Upper lobe of left lung (tissue), 6 donors: ENCODE measurements around the gene CNTNAP2. TPM values are rescaled to one million over a fixed set of nuclear protein-coding genes. Genes with fewer than 3 reads are reported as not detected.

Experiments used
- ATAC-seq, 2 donors: fragments of 200-7000 bp; cut with Tn5 transposase; one replicate each; pipeline ENCODE4 v1.9.1; 2022; ENCODE audit warnings: mild to moderate bottlenecking in 2 of 2, moderate library complexity in 2 of 2; ENCODE audit not compliant: low FRiP score in 2 of 2
- DNase-seq, 2 donors: peaks; one replicate each; pipeline ENCODE4 v3.0.0-alpha.2; 2019 to 2020
- H3K27ac ChIP-seq, 4 donors: fragments of 200-600 bp; sonication (generic); one replicate each; pipeline ENCODE4 v1.5.1; 2016 to 2019
- H3K27me3 ChIP-seq, 4 donors: fragments of 200-600 bp; sonication (generic); one replicate each; pipeline ENCODE4 v1.5.1; 2017 to 2019
- H3K36me3 ChIP-seq, 4 donors: fragments of 200-600 bp; sonication (generic); one replicate each; pipeline ENCODE4 v1.5.1; 2016 to 2019
- H3K4me1 ChIP-seq, 4 donors: fragments of 200-600 bp; sonication (generic); one replicate each; pipeline ENCODE4 v1.5.1; 2018 to 2019
- H3K4me3 ChIP-seq, 4 donors: fragments of 200-600 bp; sonication (generic); one replicate each; pipeline ENCODE4 v1.5.1; 2017 to 2019; ENCODE audit warnings: mild to moderate bottlenecking in 2 of 4, moderate library complexity in 1 of 4
- H3K9me3 ChIP-seq, 4 donors: fragments of 200-600 bp; sonication (generic); one replicate each; pipeline ENCODE4 v1.5.1; 2018 to 2019
- CTCF ChIP-seq, 6 experiments: fragments of 450-650 bp in 4 of 6; fragments of 200-600 bp in 2 of 6; sonication (generic) in 2 of 6; IDR thresholded peaks; one replicate each; pipeline ENCODE4 v1.5.1; 2016 to 2019; ENCODE audit warnings: antibody characterized with exemption in 6 of 6
- EP300 ChIP-seq, 4 donors: sonication (generic); formaldehyde crosslinking; IDR thresholded peaks; one replicate each; pipeline ENCODE4 v1.5.1; 2017; ENCODE audit warnings: antibody characterized with exemption in 4 of 4, control low read depth in 2 of 4
- POLR2A ChIP-seq, 4 donors: fragments of 450-650 bp; IDR thresholded peaks; one replicate each; pipeline ENCODE4 v1.5.1; 2016 to 2017; ENCODE audit warnings: antibody characterized with exemption in 4 of 4, mild to moderate bottlenecking in 2 of 4
- POLR2AphosphoS5 ChIP-seq, 2 donors: sonication (generic); formaldehyde crosslinking; IDR thresholded peaks; one replicate each; pipeline ENCODE4 v1.5.1; 2017; ENCODE audit warnings: antibody characterized with exemption in 2 of 2
- WGBS, 2 donors: methylation state at CpG; one replicate each; pipeline ENCODE4 v1.1.5; 2017 to 2018; 5-methylcytosine and 5-hydroxymethylcytosine counted together
- total RNA-seq, 6 donors: library from RNA; depleted of rRNA in 4 of 6; stranded (reverse); fragments of >200 nt in 4 of 6; gene quantifications; one replicate each; pipeline versions ENCODE4 v1.1.0 to v1.2.1, GENCODE V29; 2016 to 2021
- donor health status: DM: no; HTN: no; CAD: no; lungs with moderate emphysema.
- donor health status: DM: no; HTN: yes; CAD: no; lungs with severe emphysema.

Gene CNTNAP2
- total RNA-seq, 6 donors from 2014 or later: 0.06 to 1.0 (median 0.37) TPM

DNA sequence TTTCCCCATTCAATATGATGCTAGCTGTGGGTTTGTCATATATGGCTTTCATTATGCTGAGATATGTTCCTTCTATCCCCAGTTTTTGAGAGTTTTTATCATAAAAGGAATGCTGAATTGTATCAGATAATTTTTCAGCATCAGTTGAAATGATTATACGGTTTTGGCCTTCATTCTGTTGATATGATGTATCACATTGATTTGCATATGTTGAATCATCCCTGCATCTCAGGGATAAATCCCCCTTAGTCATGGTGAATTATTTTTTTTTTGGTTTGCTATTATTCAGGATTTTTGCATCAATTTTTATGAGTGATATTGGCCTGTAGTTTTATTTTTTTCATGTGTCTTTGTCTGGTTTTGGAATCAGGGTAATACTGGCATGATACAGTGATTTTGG is 1321.6 kb downstream of the CNTNAP2 start:
- ATAC-seq (no peak), DNase-seq (no peak)
- H3K36me3 ChIP-seq: no peaks in the 10 kb centered on the region
- TF ChIP-seq CTCF (IDR thresholded peaks at IDR 0.05) (no peak), POLR2AphosphoS5 (IDR thresholded peaks at IDR 0.05) (no peak), EP300 (IDR thresholded peaks at IDR 0.05) (no peak), POLR2A (IDR thresholded peaks at IDR 0.05) (no peak)
- H3K4me1 ChIP-seq: no peaks in the 10 kb centered on the region
- peaks cover 0 to 4% (median 0%) of the 10 kb centered on the region in 4 donors for H3K9me3 ChIP-seq
- H3K27ac ChIP-seq: no peak overlapping the region
- H3K4me3 ChIP-seq: no peak overlapping the region
- 79 to 81% methylated on average over 1 of the region's 1 CpG for WGBS, 2 donors
- no peaks in the 10 kb centered on the region for H3K27me3 ChIP-seq

DNA sequence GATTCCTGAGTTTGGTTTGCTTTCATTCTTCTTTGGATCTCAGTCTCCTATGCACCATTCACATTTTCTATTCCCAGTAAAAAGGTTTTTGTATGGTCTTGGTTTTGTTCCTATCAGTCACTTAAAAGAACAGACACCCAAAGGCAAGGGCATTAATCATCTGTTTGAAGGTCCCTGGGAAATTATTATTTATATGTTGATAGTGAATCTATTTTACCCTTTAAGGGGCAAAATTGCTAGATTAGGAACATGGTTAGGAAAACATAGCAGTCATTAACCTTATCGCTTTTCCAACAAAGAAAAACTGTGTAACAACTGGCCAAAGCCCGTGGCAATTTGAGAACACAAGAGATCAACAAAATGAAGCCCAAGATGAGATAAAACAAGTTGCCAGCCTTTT is 1327.3 kb downstream of the CNTNAP2 start:
- Histone ChIP-seq H3K4me3 (no peak overlapping the region), H3K36me3 (no peaks in the 10 kb centered on the region), H3K27ac (no peak overlapping the region), H3K9me3 (peaks cover 0 to 5% (median 0%) of the 10 kb centered on the region in 4 donors), H3K27me3 (no peaks in the 10 kb centered on the region), H3K4me1 (no peaks in the 10 kb centered on the region)
- TF ChIP-seq CTCF (IDR thresholded peaks at IDR 0.05): no peak
- TF ChIP-seq EP300 (IDR thresholded peaks at IDR 0.05): no peak
- no peak for TF ChIP-seq POLR2A (IDR thresholded peaks at IDR 0.05)
- ATAC-seq (no peak), DNase-seq (no peak)
- WGBS, 2 donors: 67 to 69% methylated on average over 2 of the region's 2 CpGs

DNA sequence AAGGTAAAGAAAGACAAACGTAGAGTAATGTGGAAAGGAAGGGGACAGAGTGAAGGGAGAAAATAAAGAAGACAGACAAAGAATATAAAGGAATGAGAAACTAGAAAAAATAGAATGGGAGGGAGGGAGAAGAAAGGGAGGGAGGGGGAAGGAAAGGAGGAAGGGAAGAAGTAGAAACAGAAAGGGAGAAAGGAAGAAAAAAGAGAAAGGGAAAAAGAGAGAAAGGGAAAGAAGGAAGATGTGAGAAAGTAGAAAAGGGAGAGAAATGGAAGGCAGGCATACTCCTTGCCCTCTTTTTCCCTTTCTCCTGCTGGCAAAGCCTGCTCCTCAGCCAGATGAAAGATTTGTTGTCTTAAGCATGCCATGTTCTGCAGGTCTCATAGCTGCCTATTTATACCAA is 1336.2 kb downstream of the CNTNAP2 start:
- DNase-seq: no peak
- H3K9me3 ChIP-seq: no peaks in the 10 kb centered on the region
- WGBS, 2 donors: 67 to 68% methylated on average over 1 of the region's 1 CpG
- no peaks in the 10 kb centered on the region for H3K27me3 ChIP-seq
- no peaks in the 10 kb centered on the region for H3K36me3 ChIP-seq
- no peak overlapping the region for H3K27ac ChIP-seq
- H3K4me1 ChIP-seq: no peaks in the 10 kb centered on the region
- ATAC-seq: no peak
- H3K4me3 ChIP-seq: no peak overlapping the region
- TF ChIP-seq EP300 (IDR thresholded peaks at IDR 0.05) (no peak), POLR2AphosphoS5 (IDR thresholded peaks at IDR 0.05) (no peak), CTCF (IDR thresholded peaks at IDR 0.05) (no peak), POLR2A (IDR thresholded peaks at IDR 0.05) (no peak)

- Histone ChIP-seq H3K4me3 (no peak overlapping the region), H3K4me1 (no peaks in the 10 kb centered on the region), H3K36me3 (no peaks in the 10 kb centered on the region), H3K9me3 (no peaks in the 10 kb centered on the region), H3K27me3 (no peaks in the 10 kb centered on the region), H3K27ac (no peak overlapping the region)
- TF ChIP-seq EP300 (IDR thresholded peaks at IDR 0.05) (no peak), POLR2A (IDR thresholded peaks at IDR 0.05) (no peak), CTCF (IDR thresholded peaks at IDR 0.05) (no peak), POLR2AphosphoS5 (IDR thresholded peaks at IDR 0.05) (no peak)
- no peak for DNase-seq
- WGBS, 2 donors: 97 to 98% methylated on average over 2 of the region's 2 CpGs
- ATAC-seq: no peak
These were observed 1348.6 kb downstream of the CNTNAP2 start for GRCh38 chr7:147465223-147465622.

DNA sequence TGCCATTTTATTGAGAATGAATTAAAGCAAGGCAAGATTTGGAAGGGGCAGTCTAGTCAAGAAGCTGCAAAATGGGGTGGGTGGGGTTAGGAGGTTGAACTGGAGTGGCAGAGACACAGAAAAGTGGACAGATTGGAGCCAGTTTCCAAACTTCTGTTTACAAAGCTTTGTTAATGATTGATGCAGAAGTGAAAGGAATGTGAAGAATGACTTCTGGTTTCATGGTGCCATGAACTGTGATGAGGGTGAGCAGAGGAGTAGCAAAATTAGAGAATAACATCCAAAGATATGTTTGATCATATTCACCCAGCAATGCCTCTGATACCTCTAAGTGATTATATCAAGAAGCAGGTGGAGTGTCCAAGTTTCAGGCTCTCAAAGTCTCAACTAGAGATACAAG is 1356.0 kb downstream of the CNTNAP2 start:
- ATAC-seq (no peak), DNase-seq (no peak)
- no peaks in the 10 kb centered on the region for H3K9me3 ChIP-seq
- no peaks in the 10 kb centered on the region for H3K36me3 ChIP-seq
- no peak for TF ChIP-seq CTCF (IDR thresholded peaks at IDR 0.05)
- TF ChIP-seq POLR2AphosphoS5 (IDR thresholded peaks at IDR 0.05): no peak
- TF ChIP-seq POLR2A (IDR thresholded peaks at IDR 0.05): no peak
- no peak for TF ChIP-seq EP300 (IDR thresholded peaks at IDR 0.05)
- H3K27me3 ChIP-seq: no peaks in the 10 kb centered on the region
- H3K4me1 ChIP-seq: no peaks in the 10 kb centered on the region
- no peak overlapping the region for H3K27ac ChIP-seq
- no peak overlapping the region for H3K4me3 ChIP-seq
